RCC 7860 (cell line): ENCODE results near the gene RPE.

Experiments used
- DNase-seq: peaks from one replicate; pipeline ENCODE4 v3.0.0-alpha.2; 2015; ENCODE audit warnings: low spot score
- FAIRE-seq: peaks from 2 replicates; lab custom pipeline; 2012; peaks lifted over from hg19 to GRCh38; lab: Jason Lieb, UNC

The RPE gene

GRCh38 chr2:210000464-210001324 lies 1.7 kb upstream of the RPE start:
- DNase-seq: no peak
- FAIRE-seq: no peak

- FAIRE-seq: no peak
- no peak for DNase-seq
Measured at GRCh38 chr2:210003359-210003758, 921 bp downstream of the RPE start.

- DNase-seq: no peak
Measured at GRCh38 chr2:210004881-210005280, 2.4 kb downstream of the RPE start.

GRCh38 chr2:210007895-210008294 lies 5.5 kb downstream of the RPE start:
- FAIRE-seq: no peak
- DNase-seq: no peak

More at GRCh38 chr2:210004881-210005280, 2.4 kb downstream of the RPE start:
- FAIRE-seq: no peak

GRCh38 chr2:210009126-210009525 lies 6.7 kb downstream of the RPE start:
- no peak for FAIRE-seq

GRCh38 chr2:210009896-210010295 lies 7.5 kb downstream of the RPE start:
- DNase-seq (no peak), FAIRE-seq (no peak)

More at GRCh38 chr2:210009126-210009525, 6.7 kb downstream of the RPE start:
- no peak for DNase-seq

- DNase-seq (no peak), FAIRE-seq (no peak)
Measured at GRCh38 chr2:210020138-210020537, 17.7 kb downstream of the RPE start.

GRCh38 chr2:210022824-210023223 lies 20.4 kb downstream of the RPE start:
- FAIRE-seq: no peak
- no peak for DNase-seq

- DNase-seq: no peak
- no peak for FAIRE-seq
Measured at GRCh38 chr2:210027608-210028007, 25.2 kb downstream of the RPE start.

- no peak for FAIRE-seq
- no peak for DNase-seq
Measured at GRCh38 chr2:210028178-210028577, 25.7 kb downstream of the RPE start.

GRCh38 chr2:210034087-210034683 lies 31.7 kb downstream of the RPE start:
- FAIRE-seq (no peak), DNase-seq (no peak)

GRCh38 chr2:210035679-210036078 lies 33.2 kb downstream of the RPE start:
- FAIRE-seq (no peak), DNase-seq (no peak)

GRCh38 chr2:210038078-210038477 lies 35.6 kb downstream of the RPE start:
- no peak for DNase-seq
- FAIRE-seq: no peak

GRCh38 chr2:210046851-210047500 lies 44.5 kb downstream of the RPE start:
- FAIRE-seq: no peak
- no peak for DNase-seq

- FAIRE-seq: no peak
Measured at GRCh38 chr2:210049831-210050230, 47.4 kb downstream of the RPE start.

GRCh38 chr2:210050885-210051284 lies 48.4 kb downstream of the RPE start:
- FAIRE-seq: no peak
- no peak for DNase-seq

More at GRCh38 chr2:210049831-210050230, 47.4 kb downstream of the RPE start:
- no peak for DNase-seq

- DNase-seq: no peak
- FAIRE-seq: no peak
Measured at GRCh38 chr2:210054696-210055095, 52.3 kb downstream of the RPE start.

GRCh38 chr2:210055825-210056224 lies 53.4 kb downstream of the RPE start:
- FAIRE-seq (no peak), DNase-seq (no peak)

GRCh38 chr2:210063306-210063705 lies 60.9 kb downstream of the RPE start:
- DNase-seq (no peak), FAIRE-seq (no peak)
